NOMO-1 (cell line): Measurements from ENCODE around the gene SDHAF2.

Source experiments
- DNase-seq, 2 experiments: peaks; one replicate each; lab custom pipeline; 2025; ENCODE audit not compliant: unreplicated experiment in 2 of 2; lab: John Stamatoyannopoulos, UW

Gene SDHAF2

GRCh38 chr11:61495801-61496601 lies 66.1 kb downstream of the SDHAF2 start:
- no peak for DNase-seq
